SU-DHL-6 (cell line): ENCODE results near the gene USP6NL.

Experiments
- CTCF ChIP-seq: fragments of 200-600 bp; sonication (generic); IDR thresholded peaks from one replicate; pipeline ENCODE4 v1.5.1; 2017; ENCODE audit warnings: antibody characterized with exemption, mild to moderate bottlenecking, low read length, moderate library complexity; ENCODE audit not compliant: insufficient read depth, poor library complexity, severe bottlenecking
- EZH2phosphoT487 ChIP-seq: fragments of 200-600 bp; sonication (generic), shearing (Covaris generic); conservative IDR thresholded peaks from 2 replicates; pipeline ENCODE4 v1.6.1; 2018; ENCODE audit warnings: mild to moderate bottlenecking, antibody characterized with exemption, low read length, moderate library complexity, mixed read lengths

DNA sequence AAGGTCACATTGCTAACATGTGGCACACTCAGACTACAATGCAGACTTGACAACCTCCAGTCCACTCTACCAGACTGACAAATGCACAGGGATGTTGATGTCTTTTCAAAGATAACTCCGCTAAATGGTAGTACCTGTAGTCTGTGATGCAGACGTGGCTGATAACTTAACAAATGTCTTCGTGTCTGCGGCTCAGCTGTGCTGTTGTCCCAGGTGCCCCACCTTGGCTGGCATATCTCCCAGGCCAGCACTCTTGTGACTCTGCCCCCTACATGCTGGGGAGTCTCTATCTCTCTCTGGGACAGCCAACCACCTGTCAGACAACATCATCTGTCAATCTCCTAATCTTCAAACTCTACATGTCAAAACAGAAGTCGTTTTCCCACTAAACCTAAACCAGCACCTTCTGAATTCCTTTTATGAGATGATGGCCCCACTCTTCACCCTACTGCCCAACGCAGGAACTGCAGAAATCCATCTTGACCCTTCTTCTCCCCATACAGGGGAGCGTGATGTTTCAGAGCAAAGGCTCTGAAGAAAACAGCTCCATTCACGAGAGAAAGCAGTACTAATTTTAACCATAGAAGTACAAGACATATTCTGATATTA, 156.4 kb downstream of the USP6NL start:
- no peak for TF ChIP-seq CTCF
- TF ChIP-seq EZH2phosphoT487: no peak
